GM23338 (cell line): ENCODE measurements around the gene FGGY.

Experiments
- CTCF ChIP-seq, 2 experiments: fragments of 200-600 bp in 1 of 2; sonication (generic) in 1 of 2; conservative IDR thresholded peaks; 2 replicates each; pipeline versions ENCODE4 v1.5.1 to v1.6.1; 2016 to 2017; ENCODE audit warnings: antibody characterized with exemption in 2 of 2, low read depth in 2 of 2, mild to moderate bottlenecking in 2 of 2, moderate library complexity in 1 of 2
- EZH2 ChIP-seq: fragments of 200-600 bp; sonication (generic); IDR thresholded peaks from one replicate; pipeline ENCODE4 v1.8.0; 2017; ENCODE audit warnings: antibody characterized with exemption, mild to moderate bottlenecking, low read depth; ENCODE audit not compliant: unreplicated experiment

- TF ChIP-seq CTCF (conservative IDR thresholded peaks at IDR 0.05; ENCODE audit: low read depth in 2 of 2) (no peak), EZH2 (no peak)
These were observed 130.3 kb downstream of the FGGY start for GRCh38 chr1:59427155-59427554.
